ENCODE measurements around the gene TRIM72. TPM values are rescaled to one million over a fixed set of nuclear protein-coding genes. Genes with fewer than 3 reads are reported as not detected.
"Not testable (repeated sequence)": the region's sequence is repeated elsewhere in the genome, so short reads cannot be mapped to it uniquely, and the experiment has no call there.

The TRIM72 gene
- polyA plus RNA-seq, 1 experiment: not detected

DNA sequence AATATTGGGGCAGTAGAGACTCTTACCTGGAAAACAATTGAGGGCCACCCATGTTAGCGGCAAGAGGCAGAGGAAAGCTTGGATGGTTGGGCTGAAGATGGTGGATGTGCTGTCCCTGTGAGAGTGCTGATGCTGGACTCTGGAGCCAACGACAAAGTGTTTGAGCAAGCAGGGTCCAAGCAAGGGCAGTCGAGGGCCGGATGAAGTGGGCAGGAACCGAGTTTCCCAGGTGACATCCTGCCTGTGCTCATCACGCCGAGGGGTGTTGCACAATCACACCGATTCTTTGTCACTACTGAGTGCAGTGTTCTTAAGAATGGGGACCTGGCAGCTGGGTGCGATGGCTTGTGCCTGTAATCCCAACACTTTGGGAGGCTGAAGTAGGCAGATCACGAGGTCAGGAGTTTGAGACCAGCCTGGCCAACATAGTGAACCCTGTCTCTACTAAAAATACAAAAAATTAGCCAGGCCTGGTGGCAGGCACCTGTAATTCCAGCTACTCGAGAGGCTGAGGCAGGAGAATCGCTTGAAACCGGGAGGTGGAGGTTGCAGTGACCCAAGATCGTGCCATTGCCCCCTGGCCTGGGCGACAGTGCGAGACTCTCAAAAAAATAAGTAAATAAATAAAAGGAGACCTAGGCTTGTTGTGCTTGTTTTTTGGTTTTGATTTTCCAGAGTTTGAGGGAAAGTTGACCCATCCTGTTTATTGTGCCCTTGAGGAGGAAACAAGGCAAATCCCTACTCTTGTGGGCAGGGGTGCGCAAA is 17.4 kb upstream of the TRIM72 start:
- TF ChIP-seq, protein P1, sequence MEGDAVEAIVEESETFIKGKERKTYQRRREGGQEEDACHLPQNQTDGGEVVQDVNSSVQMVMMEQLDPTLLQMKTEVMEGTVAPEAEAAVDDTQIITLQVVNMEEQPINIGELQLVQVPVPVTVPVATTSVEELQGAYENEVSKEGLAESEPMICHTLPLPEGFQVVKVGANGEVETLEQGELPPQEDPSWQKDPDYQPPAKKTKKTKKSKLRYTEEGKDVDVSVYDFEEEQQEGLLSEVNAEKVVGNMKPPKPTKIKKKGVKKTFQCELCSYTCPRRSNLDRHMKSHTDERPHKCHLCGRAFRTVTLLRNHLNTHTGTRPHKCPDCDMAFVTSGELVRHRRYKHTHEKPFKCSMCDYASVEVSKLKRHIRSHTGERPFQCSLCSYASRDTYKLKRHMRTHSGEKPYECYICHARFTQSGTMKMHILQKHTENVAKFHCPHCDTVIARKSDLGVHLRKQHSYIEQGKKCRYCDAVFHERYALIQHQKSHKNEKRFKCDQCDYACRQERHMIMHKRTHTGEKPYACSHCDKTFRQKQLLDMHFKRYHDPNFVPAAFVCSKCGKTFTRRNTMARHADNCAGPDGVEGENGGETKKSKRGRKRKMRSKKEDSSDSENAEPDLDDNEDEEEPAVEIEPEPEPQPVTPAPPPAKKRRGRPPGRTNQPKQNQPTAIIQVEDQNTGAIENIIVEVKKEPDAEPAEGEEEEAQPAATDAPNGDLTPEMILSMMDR (IDR thresholded peaks at IDR 0.05; ENCODE audit: insufficient read depth, low read depth, low read length): no peak
- ChIA-PET POLR2A (no interaction called here), CTCF (interaction anchor here (1.3 kb wide), 1 partner anchor 247 kb away, joined by 5 read pairs; the partner anchor contains the start of gene ZNF843)
- DNase-seq (ENCODE audit: low read depth): no peak
- H3K36me3 ChIP-seq (ENCODE audit: control insufficient read depth, insufficient read depth, low read length): peaks cover 26% of the 10 kb centered on the region
- no peaks in the 10 kb centered on the region for H3K27me3 ChIP-seq (ENCODE audit: control insufficient read depth, insufficient read depth, low read length)
- no peak overlapping the region for H3K4me3 ChIP-seq (ENCODE audit: low read depth, low read length)

DNA sequence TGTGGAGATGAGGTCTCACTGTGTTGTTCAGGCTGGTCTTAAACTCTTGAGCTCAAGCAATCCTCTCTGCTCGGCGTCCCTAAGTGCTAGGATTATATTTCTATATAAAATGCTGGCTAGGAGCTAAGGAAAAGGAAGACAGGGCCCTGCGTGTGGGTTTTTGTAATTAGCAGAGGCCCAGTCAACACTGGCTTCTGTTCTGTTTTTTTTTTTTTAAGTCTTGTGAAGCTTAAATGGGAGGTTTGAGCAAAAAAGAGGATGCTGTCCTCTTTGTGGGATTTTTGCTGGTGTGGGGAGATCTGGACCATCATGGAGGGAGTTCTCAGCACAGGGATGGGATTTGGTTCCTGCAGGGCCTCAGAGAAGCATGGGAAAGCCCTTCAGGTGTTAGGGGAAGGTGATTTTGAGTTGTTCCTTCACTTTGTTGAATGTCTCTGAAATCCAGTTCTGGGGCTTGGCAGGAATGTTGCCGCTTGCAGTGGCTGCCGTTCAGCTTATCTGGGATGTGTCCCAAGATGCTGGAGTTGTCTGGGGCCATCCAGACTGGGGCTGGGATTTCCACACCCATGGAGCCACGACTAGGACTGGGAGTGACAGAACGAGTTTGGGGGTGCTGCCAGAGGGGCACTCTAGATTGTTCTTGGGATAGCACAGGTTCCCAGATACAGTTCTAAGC is 15.6 kb upstream of the TRIM72 start:
- TF ChIP-seq, protein P1 (IDR thresholded peaks at IDR 0.05; ENCODE audit: insufficient read depth, low read depth, low read length): no peak
- ChIA-PET CTCF (no interaction called here), POLR2A (interaction anchor here (0.7 kb wide), 1 partner anchor 8 kb away, joined by 3 read pairs; no protein-coding TSS in a partner anchor)
- H3K36me3 ChIP-seq (ENCODE audit: control insufficient read depth, insufficient read depth, low read length): peaks cover 19% of the 10 kb centered on the region
- no peak for DNase-seq (ENCODE audit: low read depth)
- no peaks in the 10 kb centered on the region for H3K27me3 ChIP-seq (ENCODE audit: control insufficient read depth, insufficient read depth, low read length)
- H3K4me3 ChIP-seq (ENCODE audit: low read depth, low read length): no peak overlapping the region

DNA sequence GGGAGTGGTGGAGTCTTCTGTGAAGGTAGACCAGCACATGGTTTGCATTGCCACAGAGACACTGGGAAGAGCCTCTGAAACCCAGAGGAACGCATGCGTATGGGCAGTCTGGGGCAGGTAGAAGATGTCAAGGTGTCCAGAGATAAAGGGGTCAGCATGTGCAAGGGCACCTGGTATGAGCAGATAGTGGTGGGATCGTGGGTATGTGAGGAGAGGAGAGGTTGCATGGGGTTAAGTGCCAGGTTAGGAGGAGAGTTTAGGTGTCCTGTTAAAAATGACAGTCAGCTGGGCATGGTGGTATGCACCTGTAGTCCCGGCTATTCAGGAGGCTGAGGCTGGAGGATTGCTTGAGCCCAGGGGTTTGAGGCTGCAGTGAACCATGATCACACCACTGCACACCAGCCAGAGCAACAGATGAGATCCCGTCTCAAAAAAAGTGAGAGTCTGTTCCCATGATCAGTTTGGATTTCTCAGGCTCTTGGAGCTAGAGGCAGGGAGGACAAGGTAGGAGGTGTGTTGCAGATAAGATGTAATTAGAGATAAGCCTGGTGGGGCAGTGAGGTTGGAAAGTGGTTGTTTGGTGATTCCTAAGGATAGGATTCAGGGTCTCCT is 14.4 kb upstream of the TRIM72 start:
- no peak for DNase-seq (ENCODE audit: low read depth)

DNA sequence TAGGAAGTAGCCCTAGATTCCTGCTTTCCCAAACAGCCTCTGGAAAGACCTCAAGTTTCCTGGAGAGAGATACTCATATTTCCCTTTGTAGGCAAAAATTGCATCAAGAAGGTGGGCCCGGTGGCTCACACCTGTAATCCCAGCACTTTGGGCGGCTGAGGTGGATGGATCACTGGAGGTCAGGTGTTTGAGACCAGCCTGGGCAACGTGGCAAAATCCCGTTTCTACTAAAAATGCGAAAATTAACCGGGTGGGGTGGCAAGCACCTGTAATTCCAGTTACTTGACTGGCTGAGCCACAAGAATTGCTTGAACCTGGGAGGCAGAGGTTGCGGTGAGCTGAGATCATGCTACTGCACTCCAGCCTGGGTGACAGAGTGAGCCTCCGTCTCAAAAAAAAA is 13.8 kb upstream of the TRIM72 start:
- H3K4me3 ChIP-seq (ENCODE audit: low read depth, low read length); DNase-seq (ENCODE audit: low read depth); H3K27me3 ChIP-seq (ENCODE audit: control insufficient read depth, insufficient read depth, low read length); H3K36me3 ChIP-seq (ENCODE audit: control insufficient read depth, insufficient read depth, low read length); POLR2A ChIA-PET: not testable (repeated sequence)
- CTCF ChIA-PET: interaction anchor here (1.4 to 2.8 kb wide), 3 partner anchors 17 to 243 kb away, joined by 3 to 12 read pairs (median 5); partner anchors contain the start of genes PYDC1 and ZNF843

More for the DNA sequence above, 14.4 kb upstream of the TRIM72 start:
- peaks cover 10% of the 10 kb centered on the region for H3K36me3 ChIP-seq (ENCODE audit: control insufficient read depth, insufficient read depth, low read length)
- TF ChIP-seq, protein P1 (IDR thresholded peaks at IDR 0.05; ENCODE audit: insufficient read depth, low read depth, low read length): no peak
- ChIA-PET POLR2A (no interaction called here), CTCF (no interaction called here)
- no peaks in the 10 kb centered on the region for H3K27me3 ChIP-seq (ENCODE audit: control insufficient read depth, insufficient read depth, low read length)
- H3K4me3 ChIP-seq (ENCODE audit: low read depth, low read length): no peak overlapping the region

DNA sequence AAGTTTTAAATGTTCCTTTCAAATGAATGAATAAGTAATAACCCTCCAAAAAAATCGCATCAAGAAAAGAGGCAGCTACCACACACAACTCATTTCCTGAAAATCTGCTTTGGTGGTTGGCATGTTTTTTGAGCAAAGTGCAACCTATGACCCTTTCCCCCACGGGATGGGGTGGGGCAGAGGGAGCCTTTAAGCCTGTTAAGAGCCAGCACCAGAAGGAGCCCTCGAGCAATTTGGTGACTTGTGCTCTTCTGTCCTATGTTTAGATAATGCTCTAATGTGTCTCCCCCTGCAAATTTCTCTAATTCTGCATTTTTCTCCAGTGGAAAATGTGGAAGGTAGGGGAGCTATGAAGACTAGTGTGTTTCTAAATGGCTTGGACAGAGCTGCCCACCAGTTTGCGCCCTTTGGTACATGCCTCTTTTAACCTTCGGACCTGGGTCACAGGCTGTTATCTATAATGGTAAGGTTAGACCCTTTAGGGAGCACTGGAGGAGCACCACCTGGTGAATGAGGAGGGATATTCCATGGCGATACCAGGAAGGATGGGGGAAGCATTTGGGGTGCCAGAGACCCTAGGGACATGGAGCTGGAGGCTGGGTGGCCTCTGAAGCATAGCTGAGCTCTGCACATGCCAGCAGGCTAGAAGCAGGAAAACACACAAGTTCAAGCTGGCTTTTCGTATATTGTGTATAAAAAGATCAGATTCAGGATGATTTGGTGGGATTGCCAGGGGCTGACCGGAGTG is 12.9 kb upstream of the TRIM72 start:
- TF ChIP-seq, protein P1 (IDR thresholded peaks at IDR 0.05; ENCODE audit: insufficient read depth, low read depth, low read length): 0 out of 2 replicates have a peak, but pooled peaks have one; percentile 7
- no peaks in the 10 kb centered on the region for H3K27me3 ChIP-seq (ENCODE audit: control insufficient read depth, insufficient read depth, low read length)
- no peak for DNase-seq (ENCODE audit: low read depth)
- ChIA-PET POLR2A (no interaction called here), CTCF (interaction anchor here (1.3 to 2.8 kb wide), 6 partner anchors 13 to 242 kb away, joined by 3 to 12 read pairs (median 3); partner anchors contain the start of genes PYDC1, TRIM72 and ZNF843)
- H3K4me3 ChIP-seq (ENCODE audit: low read depth, low read length): peak overlapping the region; percentile 66; the same call in 1 of the 2 replicates
- peaks cover 7% of the 10 kb centered on the region for H3K36me3 ChIP-seq (ENCODE audit: control insufficient read depth, insufficient read depth, low read length)

Data from BJ (cell line).